ENCODE measurements around the gene INO80B. TPM values are rescaled to one million over a fixed set of nuclear protein-coding genes. Genes with fewer than 3 reads are reported as not detected.

The INO80B gene
- polyA plus RNA-seq, 3 donors: 27.8 to 33.3 (median 31.7) TPM

DNA sequence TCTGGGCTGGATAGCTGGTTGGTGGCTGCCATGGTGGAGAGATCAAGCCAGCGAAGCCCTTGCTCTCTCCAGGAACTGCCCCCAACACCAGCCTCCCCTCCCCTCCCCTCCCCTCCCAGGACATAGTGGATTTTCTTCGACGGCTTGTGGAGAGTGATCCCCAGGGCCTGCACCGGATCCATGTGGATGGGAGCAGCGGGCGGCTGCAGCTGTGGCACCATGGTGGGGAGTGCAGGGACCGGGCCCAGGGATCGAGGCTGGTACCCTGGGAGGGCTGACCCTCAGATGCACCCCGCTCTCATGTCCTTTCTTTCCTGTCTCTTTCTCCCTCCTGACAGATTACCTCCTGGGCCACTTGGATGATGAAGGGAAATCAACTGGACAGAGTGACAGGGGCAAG is 35.0 kb downstream of the INO80B start:
- no peak for DNase-seq (ENCODE audit: extremely low read depth in 1 of 11, low read depth in 9 of 11, low spot score in 4 of 11)

DNA sequence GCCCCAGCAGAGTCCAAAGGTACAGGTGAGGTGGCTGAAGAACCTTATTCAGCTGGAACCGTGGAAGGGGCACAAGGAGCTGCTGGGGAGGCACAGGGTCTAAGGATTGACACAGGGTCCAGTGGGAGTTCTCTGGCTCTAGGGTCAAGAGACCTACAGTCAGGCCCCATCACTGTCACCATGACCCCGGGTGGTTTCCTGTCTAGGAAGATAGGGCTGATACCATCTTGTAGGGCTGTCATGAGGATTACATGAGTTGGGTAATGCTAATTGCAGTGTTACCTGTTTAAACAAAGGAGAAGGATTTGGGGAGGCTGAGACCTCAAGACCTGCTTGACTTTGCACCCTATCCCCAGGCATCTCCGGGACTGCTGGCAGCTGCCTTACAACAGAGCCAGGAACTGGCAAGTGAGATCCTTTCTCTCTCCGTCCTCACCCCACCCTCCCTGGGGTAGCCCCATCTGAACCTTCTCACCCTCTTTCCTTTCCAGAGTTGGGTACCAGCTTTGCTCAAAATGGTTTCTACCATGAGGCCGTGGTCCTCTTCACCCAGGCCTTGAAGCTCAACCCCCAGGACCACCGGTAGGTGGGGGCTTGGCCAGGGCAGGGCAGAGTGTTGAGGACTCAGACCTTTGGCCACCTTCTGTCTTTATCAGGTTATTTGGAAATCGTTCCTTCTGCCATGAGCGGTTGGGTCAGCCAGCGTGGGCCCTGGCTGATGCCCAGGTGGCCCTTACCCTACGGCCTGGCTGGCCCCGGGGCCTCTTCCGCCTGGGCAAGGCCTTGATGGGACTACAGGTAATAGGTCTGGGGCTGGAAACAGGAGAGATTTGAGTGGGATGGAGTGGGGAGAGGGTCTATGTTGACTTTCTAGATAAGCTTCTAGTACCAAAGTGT is 37.0 kb downstream of the INO80B start:
- no peak for DNase-seq (ENCODE audit: extremely low read depth in 1 of 11, low read depth in 9 of 11, low spot score in 4 of 11)

DNA sequence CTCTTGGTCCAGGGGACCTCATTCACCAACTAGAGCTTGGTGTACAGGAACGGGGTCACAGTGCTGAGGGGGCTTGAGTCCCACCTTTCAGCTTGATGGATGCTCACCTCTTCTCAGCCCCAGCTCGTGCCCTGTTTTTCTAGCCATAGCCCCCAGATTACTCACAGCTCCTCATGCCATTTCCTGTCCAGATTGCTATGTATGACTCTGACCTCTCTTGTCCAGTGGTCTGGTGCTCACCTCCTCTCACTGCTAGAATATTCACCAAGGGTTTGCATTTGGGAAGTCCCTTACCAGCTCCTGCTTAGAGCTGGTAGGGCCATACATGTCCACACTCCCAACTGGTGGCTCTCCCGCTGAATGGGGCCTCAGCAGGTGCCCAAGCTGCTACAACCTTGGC is 38.7 kb downstream of the INO80B start:
- no peak for DNase-seq (ENCODE audit: extremely low read depth in 1 of 11, low read depth in 9 of 11, low spot score in 4 of 11)

DNA sequence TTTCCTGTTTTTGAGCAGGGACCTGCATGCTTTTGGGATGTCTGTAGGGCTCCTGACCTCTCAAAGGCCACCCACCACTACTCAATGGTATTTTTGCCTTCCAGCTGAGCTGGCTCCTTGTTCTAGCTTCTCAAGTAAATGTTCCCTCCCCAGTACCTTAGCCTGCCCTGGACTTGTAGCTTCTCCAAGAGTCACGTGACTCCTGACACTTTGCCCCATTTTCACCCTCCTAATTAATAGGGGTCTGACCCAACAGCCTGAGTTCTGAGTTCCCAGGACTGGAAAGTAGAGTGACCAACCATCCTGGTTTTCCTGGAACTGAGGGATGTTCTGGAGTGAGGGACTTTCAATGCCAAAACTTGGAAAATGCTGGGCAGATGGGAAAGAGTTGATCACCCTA is 40.6 kb downstream of the INO80B start:
- DNase-seq (ENCODE audit: extremely low read depth in 1 of 11, low read depth in 9 of 11, low spot score in 4 of 11): no peak

DNA sequence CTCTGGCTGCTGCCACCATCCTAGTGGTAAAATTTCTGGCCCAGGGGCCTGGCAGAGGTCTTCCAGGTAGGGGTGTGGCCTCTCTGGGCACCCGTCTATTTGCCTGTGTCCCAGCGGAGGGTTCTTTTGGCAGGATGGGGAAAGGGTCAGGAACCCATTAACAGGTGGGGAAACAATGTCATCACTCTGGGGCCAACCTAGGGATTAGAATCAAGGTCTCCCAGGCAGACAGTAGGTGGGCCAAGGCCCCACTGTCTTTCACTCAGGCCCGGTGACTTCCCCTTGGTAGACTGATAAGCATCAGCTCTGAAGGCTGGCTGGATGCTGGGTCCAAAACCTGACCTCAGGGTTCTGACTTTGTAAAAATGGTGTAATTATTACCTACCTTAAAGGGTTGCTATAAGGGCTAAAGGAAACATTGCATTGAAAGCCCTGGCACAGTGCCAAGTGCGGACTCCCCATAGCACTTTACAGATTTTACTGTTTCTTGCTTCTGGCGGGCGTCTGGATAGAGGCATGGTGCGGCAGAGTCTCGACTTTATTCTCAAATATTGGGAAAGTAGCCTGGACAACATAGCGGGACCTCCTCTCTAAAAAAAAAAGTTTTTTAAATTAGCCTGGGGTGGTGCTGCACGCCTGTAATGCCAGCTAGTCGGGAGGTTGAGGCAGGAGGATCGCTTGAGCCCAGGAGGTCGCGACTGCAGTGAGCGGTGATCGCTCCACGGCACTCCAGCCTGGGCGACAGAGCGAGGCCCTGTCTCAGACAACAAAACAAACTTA is 42.3 kb downstream of the INO80B start:
- no peak for DNase-seq (ENCODE audit: extremely low read depth in 1 of 11, low read depth in 9 of 11, low spot score in 4 of 11)

DNA sequence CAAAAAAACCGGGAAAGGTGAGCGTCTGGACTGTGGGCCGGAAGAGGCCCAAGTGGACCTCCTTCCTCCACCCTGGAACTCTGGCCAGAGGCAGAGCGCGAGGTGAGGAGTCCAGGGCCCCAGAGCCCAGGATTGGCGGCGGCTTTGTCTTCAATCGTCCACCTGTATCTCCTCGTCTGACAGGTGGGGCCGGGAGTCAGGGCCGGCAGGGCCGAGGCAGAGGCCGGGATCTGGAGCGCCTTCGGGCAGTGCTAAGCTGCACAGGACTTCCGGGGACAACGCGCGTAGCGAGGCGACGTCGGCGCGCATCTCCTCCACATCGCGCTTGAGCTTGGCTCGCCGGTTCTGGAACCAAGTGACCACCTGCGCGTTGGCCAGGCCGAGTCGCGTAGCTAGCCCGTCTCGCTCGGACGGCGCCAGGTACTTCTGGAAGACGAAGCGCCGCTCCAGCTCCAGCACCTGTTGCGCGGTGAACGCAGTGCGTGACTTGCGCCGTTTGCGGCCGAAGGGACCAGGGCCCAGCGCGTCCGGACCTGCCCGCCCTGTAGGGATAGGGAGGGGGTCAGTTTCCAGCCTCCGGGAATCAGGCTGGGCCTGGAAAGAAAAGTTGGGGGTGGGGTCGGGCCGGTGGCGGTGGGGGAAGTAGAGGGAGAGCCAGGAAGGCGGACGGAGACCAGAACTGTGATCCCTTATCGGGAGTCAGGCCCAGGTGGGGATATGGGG is 43.1 kb downstream of the INO80B start:
- DNase-seq (ENCODE audit: extremely low read depth in 1 of 11, low read depth in 9 of 11, low spot score in 4 of 11): no peak

DNA sequence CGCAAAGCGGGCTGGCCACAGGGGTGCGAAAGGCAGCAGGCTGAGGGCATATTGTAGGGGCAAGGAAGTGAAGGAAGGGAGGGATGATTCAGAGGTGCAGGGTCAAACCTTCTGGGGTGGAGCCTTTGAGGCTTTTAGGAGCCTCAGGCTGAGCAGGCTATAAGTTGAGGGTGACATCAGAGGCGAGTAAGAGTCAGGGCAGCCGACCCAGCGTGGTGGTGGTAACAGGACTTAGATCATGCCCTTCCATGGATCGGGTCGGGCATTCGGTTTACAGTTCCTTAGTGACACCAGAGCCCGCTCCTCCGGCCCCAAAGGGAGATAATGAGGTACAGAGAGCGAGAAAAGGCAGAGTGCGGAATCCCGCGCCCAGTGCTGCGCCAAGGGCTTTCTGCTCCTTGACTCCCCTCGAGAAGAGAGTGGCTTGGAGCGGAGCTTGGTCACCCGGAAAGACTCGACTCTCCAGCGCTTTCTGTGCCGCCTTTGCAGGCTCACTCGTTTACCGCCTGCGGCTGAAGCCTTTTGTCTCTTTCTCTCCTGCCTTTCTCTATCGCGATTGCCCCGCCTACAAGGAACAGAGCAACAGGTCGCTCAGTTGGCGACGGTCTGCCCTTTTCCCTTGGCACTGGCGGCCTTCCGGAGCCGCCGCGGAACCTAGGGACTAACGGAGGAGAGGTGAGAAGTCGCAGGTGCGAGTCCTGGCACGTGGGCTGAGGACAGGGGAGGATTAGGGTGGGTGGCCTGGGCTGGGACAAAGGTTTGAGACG is 43.8 kb downstream of the INO80B start:
- no peak for DNase-seq (ENCODE audit: extremely low read depth in 1 of 11, low read depth in 9 of 11, low spot score in 4 of 11)

DNA sequence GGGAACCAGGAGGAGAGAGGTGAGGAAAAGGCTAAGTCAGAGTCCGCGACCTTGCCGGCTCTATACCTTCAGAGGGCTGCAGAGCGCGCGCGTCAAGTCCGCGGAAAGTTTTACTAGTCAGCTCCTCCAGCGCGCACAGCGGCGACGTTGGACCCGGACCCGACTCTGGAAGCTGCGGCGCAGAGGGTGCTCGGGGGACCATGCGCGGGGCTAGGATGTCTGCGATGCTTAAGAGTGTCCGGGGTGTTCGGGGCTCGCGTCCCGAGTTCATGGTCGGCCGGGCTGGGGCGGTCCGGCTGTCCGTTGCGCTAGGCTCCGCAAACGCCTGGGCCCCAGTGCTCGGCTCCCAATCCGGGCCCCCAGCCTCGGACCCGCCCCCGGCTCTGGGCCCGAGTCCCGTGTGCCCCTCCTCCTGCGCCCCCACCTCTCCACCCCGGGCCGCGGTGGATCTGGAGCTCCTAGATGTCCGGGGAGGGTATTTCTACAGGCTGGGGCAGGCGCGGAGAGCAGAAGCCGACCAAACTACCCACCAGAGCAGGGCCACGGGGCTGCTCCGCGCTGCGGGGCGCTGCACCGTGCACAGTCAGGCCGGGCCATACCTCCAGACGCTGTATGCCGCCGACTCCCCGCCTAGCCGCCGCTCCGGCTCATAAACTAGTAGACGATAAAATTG is 44.5 kb downstream of the INO80B start, which contains the start of gene LBX2:
Gene LBX2, minus strand, starts transcription at position 337 of the 673 bp plus-strand sequence. Its CDS starts 66 bp downstream, at position 271.
- no peak for DNase-seq (ENCODE audit: extremely low read depth in 1 of 11, low read depth in 9 of 11, low spot score in 4 of 11)

DNA sequence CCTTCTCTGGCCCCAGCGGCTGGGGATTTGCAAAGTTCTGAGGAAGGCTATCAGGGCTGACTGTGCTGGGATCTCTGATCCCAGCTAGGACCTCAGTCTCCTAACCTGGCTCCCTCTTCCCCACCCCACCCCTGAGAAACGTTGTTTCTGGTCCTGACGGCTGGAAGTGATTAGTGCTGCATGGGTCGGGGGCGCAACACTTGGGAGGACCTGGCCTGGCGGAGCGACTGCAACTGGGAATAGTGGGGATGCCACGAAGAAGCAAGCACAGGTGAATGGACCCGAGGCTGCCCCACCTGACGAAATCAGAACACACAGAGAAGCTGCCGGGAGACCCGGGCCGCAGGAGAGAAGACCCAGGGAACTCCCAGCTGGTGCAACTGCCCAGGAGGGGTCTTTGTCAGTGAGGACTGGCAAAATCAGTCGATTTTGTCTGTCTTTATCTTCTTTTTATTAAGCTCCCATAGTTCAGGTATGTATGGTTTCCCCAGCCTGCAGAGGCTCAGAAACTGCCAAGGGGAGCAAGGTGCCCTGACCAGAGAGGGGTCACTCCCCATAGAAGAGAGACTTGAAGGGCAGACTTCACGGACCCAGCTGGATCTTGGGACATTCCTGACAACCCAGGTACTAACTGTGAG is 45.2 kb downstream of the INO80B start:
- DNase-seq (ENCODE audit: extremely low read depth in 1 of 11, low read depth in 9 of 11, low spot score in 4 of 11): no peak

DNA sequence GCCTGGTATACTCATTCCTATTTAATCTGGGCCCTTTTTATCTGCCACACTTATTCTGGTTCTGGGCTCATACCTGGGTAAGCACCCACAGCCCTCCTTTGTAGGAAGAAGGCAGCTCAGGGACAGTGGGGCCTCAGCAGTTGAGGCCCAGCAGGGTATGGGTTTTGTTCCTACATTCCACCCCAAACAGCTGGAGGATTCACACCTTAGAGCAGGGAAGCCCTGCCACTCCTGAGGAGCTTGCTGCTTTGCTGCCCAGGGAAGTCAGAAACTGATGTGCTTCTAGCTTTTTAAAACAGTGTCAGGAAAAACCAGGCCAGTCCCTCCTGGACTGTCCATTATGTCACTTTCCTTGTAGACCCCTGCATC is 45.7 kb downstream of the INO80B start:
- no peak for DNase-seq (ENCODE audit: extremely low read depth in 1 of 11, low read depth in 9 of 11, low spot score in 4 of 11)

DNA sequence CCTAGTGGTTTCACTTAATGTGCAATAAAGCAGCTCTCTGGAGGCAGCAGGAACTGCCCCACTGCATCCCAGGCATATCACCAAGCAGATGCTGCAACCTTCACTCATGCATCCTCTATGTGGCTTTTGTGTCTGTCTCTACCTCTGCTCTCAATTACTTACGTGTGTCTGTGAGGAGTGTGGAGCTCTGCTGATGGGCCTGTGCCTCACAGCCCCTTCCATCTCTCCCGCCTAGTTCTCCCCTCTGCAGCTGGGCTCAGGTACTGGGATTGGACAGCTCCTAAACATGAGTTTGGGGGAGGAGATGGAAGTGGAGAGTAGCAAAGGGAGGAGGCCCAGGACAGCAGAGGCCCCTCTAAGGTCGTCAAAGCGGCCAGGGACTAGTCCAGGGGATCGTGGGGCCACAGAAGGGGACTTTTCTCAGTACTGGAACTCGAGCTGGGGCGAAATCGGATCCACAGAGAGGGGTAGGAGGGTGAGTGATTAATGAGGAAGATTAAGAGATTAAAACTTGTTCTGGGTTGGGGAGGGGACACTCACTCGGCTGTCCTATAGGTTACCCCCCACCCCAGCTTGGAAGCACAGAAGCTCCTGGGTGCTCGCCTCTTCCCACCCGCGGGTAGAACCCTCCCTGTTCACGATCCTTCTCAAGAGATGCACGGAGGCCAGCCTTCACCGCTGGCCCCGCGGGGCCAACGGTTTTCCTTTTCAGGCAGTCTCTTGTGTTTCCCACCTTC is 46.6 kb downstream of the INO80B start:
- no peak for DNase-seq (ENCODE audit: extremely low read depth in 1 of 11, low read depth in 9 of 11, low spot score in 4 of 11)

DNA sequence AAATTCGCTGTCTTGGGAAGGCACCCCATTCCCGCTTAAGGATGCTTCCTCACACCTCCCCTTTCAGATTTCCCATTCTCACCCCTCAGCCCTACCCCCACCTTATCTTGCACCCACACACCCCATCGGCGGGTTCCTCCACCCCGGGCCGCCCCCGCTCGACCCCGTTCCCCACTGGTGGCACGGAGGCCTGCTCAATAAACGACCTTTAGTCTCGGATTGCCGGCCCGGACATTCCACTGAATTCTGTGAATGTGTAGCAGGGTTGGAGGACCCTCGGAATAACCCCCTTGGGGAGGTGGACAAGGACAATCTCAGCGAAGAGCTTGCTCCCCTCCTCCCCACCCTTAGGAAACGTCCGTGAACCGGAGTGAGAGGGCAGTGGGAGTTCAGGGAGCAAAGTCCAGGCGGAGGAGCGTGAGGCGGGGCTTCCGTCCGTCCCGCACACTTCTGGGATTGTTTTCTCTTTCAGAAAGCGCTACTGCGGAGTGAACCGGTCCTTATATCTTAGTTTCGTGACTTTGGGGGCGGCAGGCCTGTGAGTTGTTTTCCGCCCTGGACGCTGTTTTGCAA is 47.3 kb downstream of the INO80B start:
- DNase-seq (ENCODE audit: extremely low read depth in 1 of 11, low read depth in 9 of 11, low spot score in 4 of 11): no peak

DNA sequence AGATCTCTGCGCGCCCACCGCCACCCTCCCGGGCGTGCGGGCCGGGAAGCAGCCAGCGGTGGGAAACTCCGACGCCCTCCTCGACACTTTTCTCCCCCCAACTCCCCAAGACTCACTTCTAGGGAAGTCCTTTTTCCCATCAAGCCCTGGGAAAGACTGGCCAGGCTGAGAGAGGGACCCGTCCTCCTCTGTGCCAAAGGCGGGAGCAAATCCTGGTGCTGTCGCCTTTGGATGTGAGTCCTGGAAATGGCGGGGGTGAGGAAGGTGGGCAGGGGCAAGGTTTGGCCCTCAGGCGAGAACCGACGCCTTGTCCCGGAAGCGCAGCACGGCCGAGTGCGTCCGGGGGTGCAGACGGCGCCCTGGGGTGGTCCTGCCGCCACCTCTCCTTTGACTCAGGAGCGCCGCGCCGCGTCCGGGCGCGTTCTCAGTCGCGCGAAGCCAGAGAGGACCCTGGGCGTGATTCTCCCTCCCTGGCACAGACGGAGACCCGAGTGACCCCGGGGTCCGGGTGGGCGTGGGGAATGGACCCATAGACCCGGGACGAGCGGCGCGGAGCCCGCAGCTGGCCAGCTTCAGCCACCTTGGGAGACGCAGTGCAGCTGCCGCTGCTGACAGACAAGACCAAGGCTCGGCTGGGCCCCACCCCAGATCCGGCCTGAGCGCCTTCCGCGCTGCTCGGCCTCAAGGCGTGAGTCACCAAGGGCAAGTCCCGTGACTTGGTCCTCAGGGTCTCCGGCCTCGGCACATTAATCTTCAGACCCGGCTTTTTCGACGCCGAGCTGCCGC is 48.0 kb downstream of the INO80B start:
- peak in 2 of 11 donors; percentile 71 for DNase-seq (ENCODE audit: extremely low read depth in 1 of 11, low read depth in 9 of 11, low spot score in 4 of 11)

DNA sequence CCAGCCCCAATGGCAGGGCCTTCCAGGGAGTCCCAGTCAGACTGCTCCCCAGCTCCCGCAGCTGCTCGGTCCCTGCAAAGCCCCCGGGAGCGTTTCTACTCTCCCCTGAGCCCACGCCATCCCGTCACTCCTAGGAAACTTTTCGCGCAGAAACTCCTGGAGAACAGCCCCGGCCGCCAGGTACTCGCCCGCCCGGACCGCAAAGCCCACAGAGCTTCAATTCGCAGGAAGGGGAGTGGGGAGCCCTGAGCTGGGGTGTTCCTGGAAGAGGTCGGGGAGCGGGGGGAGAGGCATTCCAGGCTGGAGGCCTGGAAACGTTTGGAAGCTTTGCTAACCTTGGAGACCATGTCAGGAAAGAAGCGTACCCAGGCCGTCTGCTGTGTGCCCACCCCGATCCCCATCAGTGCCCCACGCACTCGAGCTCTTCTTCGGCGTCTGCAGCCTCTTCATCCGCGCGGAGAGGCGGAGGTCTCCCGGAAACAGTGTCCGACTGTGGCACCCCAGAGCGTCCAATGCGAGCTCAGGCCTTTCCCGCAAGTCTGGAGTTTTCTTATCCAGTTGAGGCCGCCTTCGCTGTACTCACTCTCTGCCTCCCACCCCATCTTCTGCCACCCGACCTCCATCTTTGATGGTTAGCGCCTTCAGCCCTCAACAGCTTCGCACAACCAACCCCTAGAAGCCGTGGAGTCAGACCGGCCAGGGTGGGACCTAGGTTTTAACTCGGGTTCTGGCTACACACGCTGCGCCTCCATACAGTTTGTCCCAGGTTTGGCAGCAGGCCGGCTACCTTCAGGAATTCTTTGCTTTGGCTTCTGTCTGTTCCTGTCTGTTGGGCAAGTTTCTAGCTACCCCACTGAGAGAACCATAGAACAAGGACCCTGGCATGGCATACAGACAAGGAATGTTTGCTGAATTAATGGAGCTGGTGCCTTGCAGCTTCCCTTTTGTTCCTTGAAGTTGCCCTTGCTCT is 48.9 kb downstream of the INO80B start:
- no peak for DNase-seq (ENCODE audit: extremely low read depth in 1 of 11, low read depth in 9 of 11, low spot score in 4 of 11)

DNA sequence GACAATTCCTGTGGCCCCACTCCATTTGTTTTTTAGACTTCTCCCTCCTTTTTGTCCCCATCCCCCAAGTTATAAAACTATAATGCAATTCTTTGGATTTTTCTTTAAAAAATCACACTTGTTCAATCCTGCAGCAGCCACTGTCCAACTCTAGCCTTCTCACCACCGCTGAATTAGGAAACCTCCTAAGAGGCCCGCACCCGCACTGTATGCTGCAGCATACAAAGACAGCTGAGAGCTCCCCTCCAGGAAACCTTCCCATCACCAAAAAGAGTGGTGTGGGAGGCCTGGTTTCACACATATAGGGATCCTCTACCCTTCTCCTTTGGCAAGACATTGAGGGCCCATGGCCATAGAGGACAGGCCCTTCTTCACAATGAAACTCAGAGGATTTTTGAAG is 49.7 kb downstream of the INO80B start:
- DNase-seq (ENCODE audit: extremely low read depth in 1 of 11, low read depth in 9 of 11, low spot score in 4 of 11): no peak

Measured in renal cortex interstitium (tissue), 11 donors.